ENCODE data around the gene FLOT1. TPM values are rescaled to one million over a fixed set of nuclear protein-coding genes. Genes with fewer than 3 reads are reported as not detected.

Gene FLOT1
- total and polyA plus RNA-seq, 2 donors (not counting 1 experiment from before 2014, with no cell fraction given): 71.2 to 79.4 TPM

GRCh38 chr6:30769853-30770524 is 27.5 kb upstream of the FLOT1 start:
- POLR2A ChIA-PET: no interaction called here
- no peak overlapping the region for H3K4me3 Mint-ChIP-seq

More at GRCh38 chr6:30769853-30770524, 27.5 kb upstream of the FLOT1 start:
- H3K79me2 ChIP-seq (ENCODE audit: control insufficient read depth, insufficient read depth, low read length): no peaks in the 10 kb centered on the region
- 100% methylated on average over 4 of the region's 5 CpGs for WGBS (ENCODE audit: insufficient coverage)
- Mint-ChIP-seq H3K27me3 (peaks cover 17% of the 10 kb centered on the region), H3K9me3 (ENCODE audit: insufficient read depth) (no peaks in the 10 kb centered on the region), H3K4me1 (peaks cover 15% of the 10 kb centered on the region), H3K27ac (no peak overlapping the region)
- no peak overlapping the region for H3K27ac ChIP-seq (ENCODE audit: low read length in 2 of 2)
- H3K36me3 ChIP-seq (replicated peaks in 1 of 2; ENCODE audit: control extremely low read depth in 1 of 2, control insufficient read depth in 1 of 2, extremely low read depth in 1 of 2, insufficient read depth in 2 of 2, low read length in 1 of 2): no peaks in the 10 kb centered on the region
- no peak overlapping the region for H2AFZ ChIP-seq (ENCODE audit: insufficient read depth, low read depth, low read length, poor library complexity, severe bottlenecking)
- DNase-seq (no peak), ATAC-seq (ENCODE audit: low read depth) (no peak)
- peaks cover 4 to 9% of the 10 kb centered on the region in 2 donors for H3K4me1 ChIP-seq (ENCODE audit: control insufficient read depth in 2 of 2, insufficient read depth in 2 of 2, low read length in 2 of 2)
- H4K20me1 ChIP-seq (ENCODE audit: control insufficient read depth, insufficient read depth, low read length, poor library complexity, severe bottlenecking): no peaks in the 10 kb centered on the region
- H3K4me2 ChIP-seq (replicated peaks; ENCODE audit: low read depth, low read length, poor library complexity, severe bottlenecking): no peak overlapping the region
- no peaks in the 10 kb centered on the region for H3K27me3 ChIP-seq (replicated peaks in 1 of 4; ENCODE audit: control extremely low read depth in 1 of 4, control insufficient read depth in 3 of 4, insufficient read depth in 4 of 4, low read length in 3 of 4)
- intact Hi-C loops (cut with micrococcal nuclease): no loop called here
- CTCF ChIA-PET: no interaction called here
- H3K4me3 ChIP-seq (ENCODE audit: control extremely low read depth in 1 of 5, extremely low read depth in 1 of 5, insufficient read depth in 1 of 5, low read depth in 2 of 5, low read length in 4 of 5): no peak overlapping the region
- H3K9me3 ChIP-seq (ENCODE audit: control extremely low read depth in 1 of 3, control insufficient read depth in 2 of 3, insufficient read depth in 1 of 3, low read length in 2 of 3): no peaks in the 10 kb centered on the region
- no peak overlapping the region for H3K9ac ChIP-seq (ENCODE audit: low read length)
- no peak for TF ChIP-seq CTCF (IDR thresholded peaks at IDR 0.05)
- no peak for TF ChIP-seq EZH2 (IDR thresholded peaks at IDR 0.05; ENCODE audit: borderline replicate concordance, insufficient read depth, low read depth, low read length, poor library complexity, severe bottlenecking)

Measured in B cell (primary cell).